Brain microvascular endothelial cell (primary cell): ENCODE data around the gene SYT2.

ENCODE experiments used
- DNase-seq: peaks from one replicate; pipeline ENCODE4 v3.0.0-alpha.2; 2020
- H3K27ac ChIP-seq: fragments of 250-450 bp; sonication (Bioruptor Pico); 2 replicates; pipeline ENCODE4 v1.5.1; 2020; ENCODE audit warnings: mild to moderate bottlenecking, moderate library complexity
- H3K27me3 ChIP-seq: fragments of 250-450 bp; sonication (Bioruptor Pico); replicated peaks from 2 replicates; pipeline ENCODE4 v1.5.1; 2020; ENCODE audit warnings: mild to moderate bottlenecking
- H3K36me3 ChIP-seq: fragments of 250-450 bp; sonication (Bioruptor Pico); replicated peaks from 2 replicates; pipeline ENCODE4 v1.5.1; 2020; ENCODE audit warnings: mild to moderate bottlenecking
- H3K4me3 ChIP-seq: 2 replicates; pipeline ENCODE4 v1.5.1; 2011; ENCODE audit warnings: low read depth, mild to moderate bottlenecking, control low read depth, low read length, moderate library complexity
- CTCF ChIP-seq: IDR thresholded peaks from 2 replicates; pipeline ENCODE4 v1.5.1; 2011; ENCODE audit warnings: low read depth, mild to moderate bottlenecking, moderate library complexity, low read length, control low read depth, inconsistent platforms; ENCODE audit errors: missing control alignments
- in situ Hi-C: cut with HindIII; loops from 2 replicates; pipeline ENCODE4 v1.10.0; 2017; ENCODE audit warnings: low sequenced_read_pairs, low pct_ligation_motif_present

SYT2 gene

DNA sequence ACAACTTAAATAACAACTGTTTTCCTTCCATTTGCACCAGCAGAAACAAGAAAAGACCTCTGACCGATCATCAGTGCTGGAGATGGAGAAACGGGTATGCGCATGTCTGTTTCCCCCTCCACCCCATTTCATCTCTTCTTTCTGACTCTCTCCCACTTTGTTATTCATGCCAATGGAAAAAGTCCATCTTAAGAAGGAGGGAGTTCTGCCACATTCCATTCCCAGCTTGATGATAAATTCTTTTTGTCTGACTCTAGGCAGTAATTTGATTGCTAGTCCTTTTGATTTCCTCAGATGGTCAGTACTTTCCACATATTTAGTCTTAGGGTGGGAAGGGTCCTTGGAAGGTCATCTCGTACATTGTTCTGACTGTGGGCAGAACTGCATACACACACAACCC lies 142.5 kb downstream of the SYT2 start:
- H3K4me3 ChIP-seq: no peak overlapping the region
- in situ Hi-C loops: no loop called here
- H3K36me3 ChIP-seq: no peaks in the 10 kb centered on the region
- no peaks in the 10 kb centered on the region for H3K27me3 ChIP-seq
- peak overlapping the region; percentile 16 for H3K27ac ChIP-seq
- no peak for DNase-seq
- no peak for TF ChIP-seq CTCF

DNA sequence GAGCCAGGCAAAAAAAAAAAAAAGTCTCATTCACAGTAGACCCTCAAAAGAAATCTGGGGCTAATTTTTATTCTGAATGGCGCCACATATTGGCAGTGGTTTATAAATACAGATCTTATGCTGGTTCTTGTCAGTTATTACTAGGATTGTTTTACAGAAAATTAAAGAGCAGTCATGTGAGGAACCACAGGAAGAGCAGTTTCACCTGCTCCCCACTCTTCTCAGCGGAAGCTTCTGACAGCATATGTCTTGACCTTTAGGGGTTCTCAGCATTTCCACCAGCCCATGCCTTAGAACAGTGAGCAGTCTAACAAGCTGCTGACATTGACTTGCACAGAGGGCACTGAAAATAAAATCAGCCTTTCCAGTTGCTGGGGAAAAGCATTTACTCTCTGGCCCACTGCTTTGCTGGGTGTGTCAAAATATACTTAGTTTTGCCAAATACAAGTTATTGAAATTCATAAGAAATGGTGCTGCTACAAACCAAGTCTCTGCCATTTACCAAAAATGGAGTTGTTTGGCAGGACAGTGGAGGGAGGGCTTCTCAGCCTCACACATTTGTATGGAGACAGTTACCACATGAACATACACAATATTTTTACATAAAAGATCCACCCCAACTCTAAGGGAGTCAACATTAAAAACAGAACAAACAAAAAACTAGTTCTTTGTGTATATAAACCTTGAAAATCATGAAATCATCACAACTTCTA lies 144.2 kb downstream of the SYT2 start:
- no peak for DNase-seq
- in situ Hi-C loops: no loop called here
- no peak overlapping the region for H3K4me3 ChIP-seq
- no peaks in the 10 kb centered on the region for H3K27me3 ChIP-seq
- H3K27ac ChIP-seq: no peak overlapping the region
- no peaks in the 10 kb centered on the region for H3K36me3 ChIP-seq
- no peak for TF ChIP-seq CTCF

- DNase-seq: no peak
- TF ChIP-seq CTCF: no peak
- Histone ChIP-seq H3K27ac (no peak overlapping the region), H3K4me3 (no peak overlapping the region), H3K36me3 (no peaks in the 10 kb centered on the region), H3K27me3 (no peaks in the 10 kb centered on the region)
- in situ Hi-C loops: no loop called here
Observed at GRCh38 chr1:202564958-202565495, 145.2 kb downstream of the SYT2 start.

DNA sequence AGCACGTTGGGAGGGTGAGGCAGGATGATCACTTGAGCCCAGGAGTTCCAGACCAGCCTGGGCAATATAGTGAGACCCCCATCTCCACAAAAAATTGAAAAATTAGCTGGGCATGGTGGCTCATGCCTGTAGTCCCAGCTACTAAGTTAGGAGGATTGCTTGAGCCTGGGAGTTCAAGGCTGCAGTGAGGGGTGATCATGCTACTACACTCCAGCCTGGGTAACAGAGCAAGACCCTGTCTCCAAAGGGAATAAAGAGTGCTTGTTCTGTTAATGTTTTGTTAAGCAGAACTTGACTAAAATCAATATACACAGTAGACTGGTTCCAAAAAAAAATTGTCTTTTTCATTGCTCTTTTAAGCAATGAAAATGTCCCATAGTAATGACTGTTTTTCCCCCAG lies 146.4 kb downstream of the SYT2 start:
- in situ Hi-C loops: no loop called here
- no peak for TF ChIP-seq CTCF
- H3K27ac ChIP-seq: no peak overlapping the region
- DNase-seq: no peak
- H3K27me3 ChIP-seq: no peaks in the 10 kb centered on the region
- no peaks in the 10 kb centered on the region for H3K36me3 ChIP-seq
- H3K4me3 ChIP-seq: no peak overlapping the region

GRCh38 chr1:202562444-202563060 lies 147.7 kb downstream of the SYT2 start:
- no peak for DNase-seq
- Histone ChIP-seq H3K27me3 (no peaks in the 10 kb centered on the region), H3K27ac (no peak overlapping the region), H3K36me3 (no peaks in the 10 kb centered on the region), H3K4me3 (no peak overlapping the region)
- no peak for TF ChIP-seq CTCF
- in situ Hi-C loops: no loop called here
